ENCODE measurements around the gene ZNF579. TPM values are rescaled to one million over a fixed set of nuclear protein-coding genes. Genes with fewer than 3 reads are reported as not detected.
A peak's percentile ranks its signal among the peaks of the same experiment; 100 is the strongest.

The ZNF579 gene
- polyA plus RNA-seq, 1 donor from 2014 or later = 7.4 TPM

DNA sequence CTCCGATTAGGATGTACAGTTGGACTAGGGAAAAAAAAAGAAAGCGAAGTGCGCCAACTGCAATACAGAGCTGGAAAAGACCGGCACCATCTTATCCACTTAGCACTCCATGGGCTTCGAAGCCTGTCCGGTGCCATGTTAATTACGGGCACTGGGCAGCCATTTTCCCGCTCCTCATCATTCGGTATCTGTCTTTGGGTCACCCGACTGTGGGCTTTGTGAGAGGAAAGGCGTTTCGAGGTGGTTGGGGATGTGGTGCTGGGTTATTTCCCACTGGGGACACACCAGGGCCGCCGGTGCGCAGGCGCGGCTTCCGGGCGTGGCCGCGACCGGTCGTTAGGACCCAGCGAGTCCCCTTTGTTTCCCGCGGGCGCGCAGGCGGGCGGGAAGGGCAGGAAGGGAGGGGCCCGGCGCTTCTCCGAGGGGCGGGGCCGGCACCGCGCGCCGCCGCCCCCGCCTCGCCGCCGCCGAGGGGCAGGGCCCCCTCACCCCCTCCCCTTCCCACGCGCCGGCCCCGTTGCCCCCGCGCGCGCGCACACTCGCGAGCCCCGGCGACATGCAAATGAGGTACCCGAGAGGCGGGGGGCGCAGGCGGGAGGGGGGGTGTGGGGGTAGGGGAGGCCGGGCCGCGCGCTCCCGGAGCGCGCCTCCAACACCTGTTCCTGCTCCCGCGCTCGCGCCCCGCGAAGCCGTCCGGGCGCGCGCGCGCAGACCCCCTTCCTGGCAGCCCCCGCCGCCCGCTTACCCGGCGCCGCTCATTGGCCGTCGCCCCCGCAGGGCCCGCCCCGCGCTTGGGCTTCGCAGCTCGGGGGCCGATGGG is 19.4 kb upstream of the ZNF579 start, which contains the start of gene ZNF524:
Gene ZNF524 (plus strand): TSS at position 447 of the 820 bp plus-strand sequence. CDS start 1,825 bp downstream, outside the sequence.
- Histone ChIP-seq H3K36me3 (ENCODE audit: insufficient read depth, low read length) (no peaks in the 10 kb centered on the region), H2AFZ (ENCODE audit: low read depth, low read length) (peak within 1 kb of the TSS; percentile 73), H3K27me3 (ENCODE audit: insufficient read depth, low read depth, low read length) (no peaks in the 10 kb centered on the region), H3K4me2 (ENCODE audit: low read length) (peak within 1 kb of the TSS; percentile 80), H3K4me3 (ENCODE audit: low read length) (peak within 1 kb of the TSS; percentile 75), H4K20me1 (ENCODE audit: insufficient read depth) (no peaks in the 10 kb centered on the region), H3K27ac (ENCODE audit: low read length) (peak within 1 kb of the TSS; percentile 99), H3F3A (ENCODE audit: insufficient read depth, low read length, poor library complexity, severe bottlenecking) (no peaks in the 10 kb centered on the region), H3K79me2 (replicated peaks; ENCODE audit: insufficient read depth, low read length) (peaks cover 5% of the 10 kb centered on the region), H3K9me3 (ENCODE audit: low read length) (no peaks in the 10 kb centered on the region), H3K9ac (ENCODE audit: low read length) (peak within 1 kb of the TSS; percentile 91), H3K9me2 (ENCODE audit: insufficient read depth, low read length) (no peaks in the 10 kb centered on the region)
- TF ChIP-seq REST (IDR thresholded peaks at IDR 0.05; ENCODE audit: borderline replicate concordance) (peak; percentile 60), MXI1 (conservative IDR thresholded peaks at IDR 0.05; ENCODE audit: poor library complexity, severe bottlenecking) (peak; percentile 1), RAD21 (conservative IDR thresholded peaks at IDR 0.05) (no peak), POLR2AphosphoS5 (IDR thresholded peaks at IDR 0.05) (peak; percentile 61), SMC3 (conservative IDR thresholded peaks at IDR 0.05; ENCODE audit: poor library complexity) (no peak), EP300 (conservative IDR thresholded peaks at IDR 0.05; ENCODE audit: poor library complexity, severe bottlenecking) (peak; percentile 41), TAF1 (IDR thresholded peaks at IDR 0.05; ENCODE audit: low read depth) (peak; percentile 87), EZH2 (IDR thresholded peaks at IDR 0.05; ENCODE audit: borderline replicate concordance, insufficient read depth, low read length, poor library complexity, severe bottlenecking) (no peak), CTCF (IDR thresholded peaks at IDR 0.05; ENCODE audit: poor library complexity, severe bottlenecking) (peak; percentile 35)

GRCh38 chr19:55599468-55599841 is 18.8 kb upstream of the ZNF579 start, which contains the start of gene FIZ1:
Gene FIZ1, minus strand, starts transcription at chr19:55599517. Its CDS starts 1,652 bp downstream, at chr19:55597865.
- Histone ChIP-seq H3K9me3 (ENCODE audit: low read length) (no peaks in the 10 kb centered on the region), H3K79me2 (replicated peaks; ENCODE audit: insufficient read depth, low read length) (peaks cover 5% of the 10 kb centered on the region), H3K9ac (ENCODE audit: low read length) (peak within 1 kb of the TSS; percentile 91), H3K27ac (ENCODE audit: low read length) (peak within 1 kb of the TSS; percentile 99), H3K4me3 (ENCODE audit: low read length) (peak within 1 kb of the TSS; percentile 75), H2AFZ (ENCODE audit: low read depth, low read length) (peak within 1 kb of the TSS; percentile 47), H3K4me2 (ENCODE audit: low read length) (no peak within 1 kb of the TSS), H3K36me3 (ENCODE audit: insufficient read depth, low read length) (no peaks in the 10 kb centered on the region), H3K27me3 (ENCODE audit: insufficient read depth, low read depth, low read length) (no peaks in the 10 kb centered on the region), H4K20me1 (ENCODE audit: insufficient read depth) (no peaks in the 10 kb centered on the region), H3F3A (ENCODE audit: insufficient read depth, low read length, poor library complexity, severe bottlenecking) (no peaks in the 10 kb centered on the region), H3K9me2 (ENCODE audit: insufficient read depth, low read length) (no peaks in the 10 kb centered on the region)
- TF ChIP-seq EP300 (conservative IDR thresholded peaks at IDR 0.05; ENCODE audit: poor library complexity, severe bottlenecking) = peak; percentile 9
- TF ChIP-seq TAF1 (IDR thresholded peaks at IDR 0.05; ENCODE audit: low read depth) = no peak
- TF ChIP-seq CTCF (IDR thresholded peaks at IDR 0.05; ENCODE audit: poor library complexity, severe bottlenecking) = no peak
- peak; percentile 27 for TF ChIP-seq RAD21 (conservative IDR thresholded peaks at IDR 0.05)
- TF ChIP-seq POLR2AphosphoS5 (IDR thresholded peaks at IDR 0.05) = peak; percentile 64
- peak; percentile 65 for TF ChIP-seq REST (IDR thresholded peaks at IDR 0.05; ENCODE audit: borderline replicate concordance)
- no peak for TF ChIP-seq SMC3 (conservative IDR thresholded peaks at IDR 0.05; ENCODE audit: poor library complexity)
- peak; percentile 60 for TF ChIP-seq MXI1 (conservative IDR thresholded peaks at IDR 0.05; ENCODE audit: poor library complexity, severe bottlenecking)
- TF ChIP-seq EZH2 (IDR thresholded peaks at IDR 0.05; ENCODE audit: borderline replicate concordance, insufficient read depth, low read length, poor library complexity, severe bottlenecking) = no peak

All from neural cell (in vitro differentiated cells).